Measurements from ENCODE around the gene WWC2.

Gene WWC2

GRCh38 chr4:183100298-183100599, 1.2 kb downstream of the WWC2 start:
- H3K4me3 ChIP-seq (ENCODE audit: low read depth, low read length): peak overlapping the region; percentile 84
- DNase-seq (ENCODE audit: low read depth): no peak
- no peak for TF ChIP-seq CTCF (conservative IDR thresholded peaks at IDR 0.05; ENCODE audit: low read depth, low read length)

GRCh38 chr4:183100827-183101226, 1.8 kb downstream of the WWC2 start:
- peak overlapping the region; percentile 84 for H3K4me3 ChIP-seq (ENCODE audit: low read depth, low read length)
- no peak for TF ChIP-seq CTCF (conservative IDR thresholded peaks at IDR 0.05; ENCODE audit: low read depth, low read length)
- DNase-seq (ENCODE audit: low read depth): no peak

- no peak overlapping the region for H3K4me3 ChIP-seq (ENCODE audit: low read depth, low read length)
- no peak for DNase-seq (ENCODE audit: low read depth)
- no peak for TF ChIP-seq CTCF (conservative IDR thresholded peaks at IDR 0.05; ENCODE audit: low read depth, low read length)
These were observed 3.0 kb downstream of the WWC2 start for GRCh38 chr4:183101956-183102480.

- DNase-seq (ENCODE audit: low read depth): no peak
- H3K4me3 ChIP-seq (ENCODE audit: low read depth, low read length): no peak overlapping the region
- TF ChIP-seq CTCF (conservative IDR thresholded peaks at IDR 0.05; ENCODE audit: low read depth, low read length): no peak
These were observed 6.0 kb downstream of the WWC2 start for GRCh38 chr4:183105092-183105491.

GRCh38 chr4:183106839-183107238, 7.8 kb downstream of the WWC2 start:
- TF ChIP-seq CTCF (conservative IDR thresholded peaks at IDR 0.05; ENCODE audit: low read depth, low read length): peak; percentile 25
- DNase-seq (ENCODE audit: low read depth): peak; percentile 36
- no peak overlapping the region for H3K4me3 ChIP-seq (ENCODE audit: low read depth, low read length)

GRCh38 chr4:183107891-183108459, 8.9 kb downstream of the WWC2 start:
- H3K4me3 ChIP-seq (ENCODE audit: low read depth, low read length): no peak overlapping the region
- no peak for DNase-seq (ENCODE audit: low read depth)
- TF ChIP-seq CTCF (conservative IDR thresholded peaks at IDR 0.05; ENCODE audit: low read depth, low read length): no peak

GRCh38 chr4:183110244-183110643, 11.2 kb downstream of the WWC2 start:
- no peak overlapping the region for H3K4me3 ChIP-seq (ENCODE audit: low read depth, low read length)
- no peak for DNase-seq (ENCODE audit: low read depth)
- no peak for TF ChIP-seq CTCF (conservative IDR thresholded peaks at IDR 0.05; ENCODE audit: low read depth, low read length)

Measured in choroid plexus epithelial cell (primary cell).